Measurements from ENCODE around the gene PTK7. TPM values are rescaled to one million over a fixed set of nuclear protein-coding genes. Genes with fewer than 3 reads are reported as not detected.

Gene PTK7
- total RNA-seq, 1 donor from 2014 or later: 155 TPM

- TF ChIP-seq CTCF (conservative IDR thresholded peaks at IDR 0.05): no peak
- no peak for DNase-seq (ENCODE audit: extremely low spot score, unreplicated experiment)
- Mint-ChIP-seq H3K4me1 (ENCODE audit: unreplicated experiment) (no peaks in the 10 kb centered on the region), H3K36me3 (peaks cover 27% of the 10 kb centered on the region), H3K9me3 (no peaks in the 10 kb centered on the region), H3K4me3 (no peak overlapping the region), H3K27ac (no peak overlapping the region), H3K27me3 (no peaks in the 10 kb centered on the region)
Measured at GRCh38 chr6:43200541-43200940, 124.4 kb downstream of the PTK7 start.

- Mint-ChIP-seq H3K27me3 (no peaks in the 10 kb centered on the region), H3K9me3 (no peaks in the 10 kb centered on the region), H3K27ac (no peak overlapping the region), H3K4me3 (no peak overlapping the region), H3K36me3 (peaks cover 26% of the 10 kb centered on the region), H3K4me1 (ENCODE audit: unreplicated experiment) (no peaks in the 10 kb centered on the region)
- DNase-seq (ENCODE audit: extremely low spot score, unreplicated experiment): no peak
- TF ChIP-seq CTCF (conservative IDR thresholded peaks at IDR 0.05): no peak
Measured at GRCh38 chr6:43202451-43202850, 126.3 kb downstream of the PTK7 start.

GRCh38 chr6:43203029-43203717 lies 127.1 kb downstream of the PTK7 start:
- H3K36me3 Mint-ChIP-seq: peaks cover 26% of the 10 kb centered on the region
- no peaks in the 10 kb centered on the region for H3K4me1 Mint-ChIP-seq (ENCODE audit: unreplicated experiment)
- no peak overlapping the region for H3K27ac Mint-ChIP-seq
- DNase-seq (ENCODE audit: extremely low spot score, unreplicated experiment): no peak
- H3K9me3 Mint-ChIP-seq: no peaks in the 10 kb centered on the region
- H3K27me3 Mint-ChIP-seq: no peaks in the 10 kb centered on the region
- TF ChIP-seq CTCF (conservative IDR thresholded peaks at IDR 0.05): no peak
- no peak overlapping the region for H3K4me3 Mint-ChIP-seq

GRCh38 chr6:43203718-43204095 lies 127.6 kb downstream of the PTK7 start:
- no peaks in the 10 kb centered on the region for H3K9me3 Mint-ChIP-seq
- H3K27ac Mint-ChIP-seq: no peak overlapping the region
- H3K27me3 Mint-ChIP-seq: no peaks in the 10 kb centered on the region
- H3K4me1 Mint-ChIP-seq (ENCODE audit: unreplicated experiment): no peaks in the 10 kb centered on the region
- no peak for DNase-seq (ENCODE audit: extremely low spot score, unreplicated experiment)
- no peak for TF ChIP-seq CTCF (conservative IDR thresholded peaks at IDR 0.05)
- no peak overlapping the region for H3K4me3 Mint-ChIP-seq
- H3K36me3 Mint-ChIP-seq: peaks cover 26% of the 10 kb centered on the region

- Mint-ChIP-seq H3K27ac (no peak overlapping the region), H3K9me3 (no peaks in the 10 kb centered on the region), H3K27me3 (no peaks in the 10 kb centered on the region), H3K4me1 (ENCODE audit: unreplicated experiment) (no peaks in the 10 kb centered on the region), H3K36me3 (peaks cover 26% of the 10 kb centered on the region), H3K4me3 (no peak overlapping the region)
- TF ChIP-seq CTCF (conservative IDR thresholded peaks at IDR 0.05): no peak
- DNase-seq (ENCODE audit: extremely low spot score, unreplicated experiment): no peak
Measured at GRCh38 chr6:43204271-43205105, 128.4 kb downstream of the PTK7 start.
